ENCODE results near the gene OR52A1. TPM values are rescaled to one million over a fixed set of nuclear protein-coding genes. Genes with fewer than 3 reads are reported as not detected.

The OR52A1 gene
- total and polyA plus RNA-seq, 2 of the 8 experiments (the other 6 are each of a cell fraction or from before 2014, with no cell fraction given) = 5.9 to 12.2 TPM

GRCh38 chr11:5137996-5138395, 16.6 kb downstream of the OR52A1 start, which contains the start of gene OR52A5:
TSS of gene OR52A5 (minus strand) at chr11:5138356. CDS start at chr11:5132642, 5,714 bp downstream.
- Histone ChIP-seq H3K27me3 (replicated peaks in 1 of 4; ENCODE audit: control insufficient read depth in 3 of 4, extremely low read depth in 1 of 4, insufficient read depth in 3 of 4, low read length in 3 of 4) (peaks cover 0 to 1% (median 0%) of the 10 kb centered on the region in 4 experiments; a peak in 1 of 7 replicates), H2AK5ac (ENCODE audit: low read depth, low read length) (no peak within 1 kb of the TSS), H4K91ac (replicated peaks; ENCODE audit: insufficient read length, low read length) (no peak within 1 kb of the TSS), H4K5ac (ENCODE audit: insufficient read length, low read depth, low read length) (no peak within 1 kb of the TSS), H2BK15ac (ENCODE audit: low read length) (no peak within 1 kb of the TSS), H2BK12ac (ENCODE audit: low read depth, low read length) (no peak within 1 kb of the TSS), H3K9me3 (ENCODE audit: insufficient read depth in 2 of 2, low read depth in 1 of 2, low read length in 1 of 2) (no peaks in the 10 kb centered on the region), H3K56ac (replicated peaks; ENCODE audit: insufficient read length, low read depth, low read length) (no peak within 1 kb of the TSS), H3K23ac (ENCODE audit: insufficient read length) (no peak within 1 kb of the TSS), H3K18ac (ENCODE audit: extremely low read depth, low read length) (no peak within 1 kb of the TSS), H3K23me2 (ENCODE audit: low read depth, low read length) (no peaks in the 10 kb centered on the region), H3K4me3 (ENCODE audit: extremely low read depth in 1 of 4, insufficient read depth in 2 of 4, low read depth in 3 of 4, low read length in 4 of 4) (no peak within 1 kb of the TSS), H3K14ac (ENCODE audit: insufficient read length) (no peak within 1 kb of the TSS), H3K79me1 (ENCODE audit: low read depth, low read length) (no peaks in the 10 kb centered on the region), H3K4me2 (ENCODE audit: insufficient read depth in 1 of 2, low read depth in 2 of 2, low read length in 2 of 2) (no peak within 1 kb of the TSS), H4K20me1 (replicated peaks in 1 of 2; ENCODE audit: control insufficient read depth in 1 of 2, insufficient read depth in 2 of 2, low read length in 2 of 2) (no peaks in the 10 kb centered on the region), H4K8ac (ENCODE audit: extremely low read depth, insufficient read depth, low read length) (no peak within 1 kb of the TSS), H3K9ac (replicated peaks in 1 of 4; ENCODE audit: extremely low read depth in 1 of 4, low read depth in 3 of 4, low read length in 3 of 4) (no peak within 1 kb of the TSS), H2BK5ac (ENCODE audit: low read depth, low read length) (no peak within 1 kb of the TSS), H2AFZ (ENCODE audit: low read length) (no peak within 1 kb of the TSS), H3K79me2 (ENCODE audit: control insufficient read depth in 1 of 2, insufficient read depth in 2 of 2, low read length in 2 of 2) (no peaks in the 10 kb centered on the region), H2BK120ac (replicated peaks; ENCODE audit: low read depth, low read length) (no peak within 1 kb of the TSS), H2BK20ac (ENCODE audit: low read length) (no peak within 1 kb of the TSS), H3K4ac (replicated peaks; ENCODE audit: insufficient read length, low read depth, low read length) (no peak within 1 kb of the TSS), H3K4me1 (replicated peaks in 1 of 4; ENCODE audit: control insufficient read depth in 3 of 4, insufficient read depth in 4 of 4, low read length in 3 of 4) (peaks cover 0 to 4% (median 0%) of the 10 kb centered on the region in 4 experiments; a peak in 1 of 7 replicates), H3K36me3 (ENCODE audit: control insufficient read depth in 2 of 4, insufficient read depth in 4 of 4, low read length in 3 of 4) (no peaks in the 10 kb centered on the region), H3K27ac (ENCODE audit: low read depth, low read length) (no peak within 1 kb of the TSS)
- ChIA-PET POLR2A (ENCODE audit: partially characterized antibody) (no interaction called here), CTCF (ENCODE audit: partially characterized antibody) (interaction anchor here (1.2 to 1.5 kb wide), 3 partner anchors 13 to 75 kb away, joined by 3 to 4 read pairs (median 4); no protein-coding TSS in a partner anchor)
- no peak for TF ChIP-seq SP1 (IDR thresholded peaks at IDR 0.05; ENCODE audit: low read depth, low read length)
- TF ChIP-seq BRCA1 (IDR thresholded peaks at IDR 0.05; ENCODE audit: low read depth, low read length) = no peak
- no peak for TF ChIP-seq USF2 (IDR thresholded peaks at IDR 0.05; ENCODE audit: low read length)
- no peak for TF ChIP-seq BACH1 (IDR thresholded peaks at IDR 0.05; ENCODE audit: low read length)
- TF ChIP-seq TAF7 (optimal IDR thresholded peaks at IDR 0.05; ENCODE audit: borderline replicate concordance, low read depth, low read length) = no peak
- TF ChIP-seq, protein P1, sequence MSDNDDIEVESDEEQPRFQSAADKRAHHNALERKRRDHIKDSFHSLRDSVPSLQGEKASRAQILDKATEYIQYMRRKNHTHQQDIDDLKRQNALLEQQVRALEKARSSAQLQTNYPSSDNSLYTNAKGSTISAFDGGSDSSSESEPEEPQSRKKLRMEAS (IDR thresholded peaks at IDR 0.05) = no peak
- no peak for TF ChIP-seq CREB1 (IDR thresholded peaks at IDR 0.05)
- 95% methylated on average over 2 of the region's 2 CpGs; no CpG with 5 or more reads in 1 of the 2 experiments for WGBS, 2 experiments (ENCODE audit: extremely low coverage in 1 of 2, insufficient coverage in 1 of 2, insufficient read length in 1 of 2, insufficient replicate concordance in 2 of 2, low coverage in 1 of 2, low lambda C conversion rate in 2 of 2, missing lambda C conversion rate in 1 of 2)
- DNase-seq (ENCODE audit: low read depth in 1 of 2, low spot score in 2 of 2) (no peak), FAIRE-seq (no peak)
